ACC112 (cell line): Measurements from ENCODE around the gene NINJ1.

Experiments
- H2AFZ ChIP-seq: fragments of 200-600 bp; sonication (generic); one replicate; pipeline ENCODE4 v1.6.0; 2017; ENCODE audit warnings: antibody characterized with exemption, low read length; ENCODE audit not compliant: unreplicated experiment
- H3K27ac ChIP-seq: fragments of 200-600 bp; sonication (generic); 2 replicates; pipeline ENCODE4 v1.5.1; 2014; ENCODE audit warnings: low read depth, mild to moderate bottlenecking, antibody characterized with exemption, low read length, moderate library complexity
- H3K27me3 ChIP-seq: fragments of 200-600 bp; sonication (generic); 2 replicates; pipeline ENCODE4 v1.6.1; 2014; ENCODE audit warnings: mild to moderate bottlenecking, antibody characterized with exemption, low read length, moderate library complexity, mixed read lengths; ENCODE audit not compliant: insufficient read depth
- H3K36me3 ChIP-seq: fragments of 200-600 bp; sonication (generic); 2 replicates; pipeline ENCODE4 v1.6.1; 2016; ENCODE audit warnings: mild to moderate bottlenecking, antibody characterized with exemption, low read length, moderate library complexity, mixed read lengths; ENCODE audit not compliant: insufficient read depth
- H3K4me1 ChIP-seq: fragments of 200-600 bp; sonication (generic); one replicate; pipeline ENCODE4 v1.6.1; 2016; ENCODE audit warnings: low read length, mixed read lengths; ENCODE audit not compliant: insufficient read depth, unreplicated experiment, control insufficient read depth
- H3K4me3 ChIP-seq: fragments of 200-600 bp; sonication (generic); 2 replicates; pipeline ENCODE4 v1.5.1; 2014; ENCODE audit warnings: mild to moderate bottlenecking, low read depth, low read length
- H3K79me2 ChIP-seq: fragments of 200-600 bp; sonication (generic); one replicate; pipeline ENCODE4 v1.6.0; 2016; ENCODE audit warnings: low read length; ENCODE audit not compliant: control insufficient read depth, unreplicated experiment, insufficient read depth

Gene NINJ1

GRCh38 chr9:93092251-93092991, 41.6 kb downstream of the NINJ1 start:
- Histone ChIP-seq H2AFZ (no peak overlapping the region), H3K4me1 (peaks cover 35% of the 10 kb centered on the region), H3K36me3 (no peaks in the 10 kb centered on the region), H3K27me3 (no peaks in the 10 kb centered on the region), H3K27ac (peak overlapping the region; percentile 91), H3K4me3 (no peak overlapping the region), H3K79me2 (peaks cover 14% of the 10 kb centered on the region)

- H3K36me3 ChIP-seq, result no peaks in the 10 kb centered on the region
- no peak overlapping the region for H3K4me3 ChIP-seq
- peaks cover 6% of the 10 kb centered on the region for H3K79me2 ChIP-seq
- peak overlapping the region; percentile 91 for H3K27ac ChIP-seq
- H3K4me1 ChIP-seq, result peaks cover 30% of the 10 kb centered on the region
- H3K27me3 ChIP-seq, result no peaks in the 10 kb centered on the region
- H2AFZ ChIP-seq, result no peak overlapping the region
These were observed 42.5 kb downstream of the NINJ1 start for GRCh38 chr9:93091453-93092081.

DNA sequence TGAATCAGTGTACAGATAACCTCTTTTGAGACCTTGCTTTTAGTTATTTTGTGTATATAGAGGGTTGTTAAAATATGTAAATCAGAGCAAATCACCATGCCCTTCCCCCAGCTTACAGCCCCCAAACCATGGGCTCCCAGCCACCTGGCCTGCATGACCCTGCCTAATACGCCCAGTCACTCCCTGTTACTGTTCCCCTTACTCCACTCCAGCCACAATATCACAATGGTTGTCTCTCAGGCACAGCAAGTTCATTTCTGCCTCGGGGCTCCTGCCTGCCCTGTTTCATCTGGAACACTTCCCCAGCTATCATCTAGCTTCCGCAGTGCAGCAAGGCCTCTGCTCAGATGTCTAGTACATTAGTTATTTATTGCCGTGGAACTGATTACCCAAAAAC, 43.0 kb downstream of the NINJ1 start:
- Histone ChIP-seq H3K27ac (peak overlapping the region; percentile 91), H3K36me3 (no peaks in the 10 kb centered on the region), H2AFZ (no peak overlapping the region), H3K4me1 (peaks cover 30% of the 10 kb centered on the region), H3K79me2 (peaks cover under 1% of the 10 kb centered on the region), H3K4me3 (no peak overlapping the region), H3K27me3 (no peaks in the 10 kb centered on the region)

- H3K27me3 ChIP-seq, result no peaks in the 10 kb centered on the region
- no peaks in the 10 kb centered on the region for H3K79me2 ChIP-seq
- peaks cover 30% of the 10 kb centered on the region for H3K4me1 ChIP-seq
- no peak overlapping the region for H2AFZ ChIP-seq
- H3K4me3 ChIP-seq, result no peak overlapping the region
- no peak overlapping the region for H3K27ac ChIP-seq
- no peaks in the 10 kb centered on the region for H3K36me3 ChIP-seq
These were observed 43.9 kb downstream of the NINJ1 start for GRCh38 chr9:93090091-93090655.

DNA sequence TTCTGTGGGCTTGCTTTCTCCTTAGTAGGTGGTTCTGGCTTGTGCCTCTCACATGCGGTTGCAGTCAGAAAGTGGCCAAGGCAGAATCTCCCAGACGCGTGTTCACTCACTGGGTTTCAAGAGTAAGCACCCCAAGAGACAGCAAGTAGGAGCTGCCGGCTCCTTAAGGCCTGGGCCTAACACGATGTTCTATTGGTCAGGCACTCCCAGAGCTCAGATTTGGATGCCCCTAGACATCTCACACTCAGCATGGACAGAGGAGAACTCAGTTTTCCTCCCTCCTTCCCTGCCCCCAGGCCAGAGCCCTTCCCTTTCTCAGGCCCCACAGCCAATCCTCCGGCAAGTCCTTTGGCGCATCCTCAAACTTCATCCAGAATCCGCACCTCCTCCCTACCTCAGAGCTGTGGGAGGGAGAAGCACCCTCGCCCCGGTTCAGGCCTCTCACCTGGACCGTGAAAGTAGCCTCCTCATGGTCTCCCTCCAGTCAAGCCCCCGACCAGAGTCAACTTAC, 44.5 kb downstream of the NINJ1 start:
- Histone ChIP-seq H3K27me3 (no peaks in the 10 kb centered on the region), H3K4me1 (peaks cover 24% of the 10 kb centered on the region), H3K36me3 (no peaks in the 10 kb centered on the region), H3K27ac (no peak overlapping the region), H3K4me3 (no peak overlapping the region), H2AFZ (no peak overlapping the region), H3K79me2 (no peaks in the 10 kb centered on the region)

DNA sequence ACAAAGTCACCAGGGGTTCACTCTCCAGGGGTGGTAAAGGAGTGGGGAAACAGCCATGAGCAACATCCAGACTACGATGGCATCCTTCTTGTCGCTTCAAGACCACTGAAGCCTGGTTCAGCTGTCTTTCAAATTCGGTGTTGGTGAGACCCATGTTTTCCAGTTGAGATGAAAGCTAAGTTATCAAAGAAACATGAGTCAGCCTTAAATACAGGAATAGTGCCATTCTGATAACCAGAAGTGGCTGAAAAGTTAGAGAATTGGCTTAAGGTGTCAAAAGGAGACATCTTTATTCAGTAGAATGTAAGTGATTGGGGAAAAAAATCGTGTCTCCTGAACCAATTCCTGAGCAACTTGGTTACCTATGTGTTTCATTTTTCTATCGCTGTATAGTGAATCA, 45.0 kb downstream of the NINJ1 start:
- no peak overlapping the region for H2AFZ ChIP-seq
- H3K27me3 ChIP-seq, result no peaks in the 10 kb centered on the region
- peaks cover 24% of the 10 kb centered on the region for H3K4me1 ChIP-seq
- H3K36me3 ChIP-seq, result no peaks in the 10 kb centered on the region
- no peak overlapping the region for H3K27ac ChIP-seq
- no peaks in the 10 kb centered on the region for H3K79me2 ChIP-seq
- no peak overlapping the region for H3K4me3 ChIP-seq

- no peaks in the 10 kb centered on the region for H3K36me3 ChIP-seq
- no peak overlapping the region for H3K4me3 ChIP-seq
- H3K79me2 ChIP-seq, result no peaks in the 10 kb centered on the region
- H3K4me1 ChIP-seq, result peaks cover 21% of the 10 kb centered on the region
- H3K27ac ChIP-seq, result no peak overlapping the region
- H2AFZ ChIP-seq, result no peak overlapping the region
- no peaks in the 10 kb centered on the region for H3K27me3 ChIP-seq
These were observed 45.4 kb downstream of the NINJ1 start for GRCh38 chr9:93088656-93089015.

- no peaks in the 10 kb centered on the region for H3K27me3 ChIP-seq
- H3K79me2 ChIP-seq, result no peaks in the 10 kb centered on the region
- H3K4me3 ChIP-seq, result no peak overlapping the region
- H3K36me3 ChIP-seq, result no peaks in the 10 kb centered on the region
- no peak overlapping the region for H2AFZ ChIP-seq
- no peak overlapping the region for H3K27ac ChIP-seq
- H3K4me1 ChIP-seq, result peaks cover 16% of the 10 kb centered on the region
These were observed 45.9 kb downstream of the NINJ1 start for GRCh38 chr9:93087971-93088655.

DNA sequence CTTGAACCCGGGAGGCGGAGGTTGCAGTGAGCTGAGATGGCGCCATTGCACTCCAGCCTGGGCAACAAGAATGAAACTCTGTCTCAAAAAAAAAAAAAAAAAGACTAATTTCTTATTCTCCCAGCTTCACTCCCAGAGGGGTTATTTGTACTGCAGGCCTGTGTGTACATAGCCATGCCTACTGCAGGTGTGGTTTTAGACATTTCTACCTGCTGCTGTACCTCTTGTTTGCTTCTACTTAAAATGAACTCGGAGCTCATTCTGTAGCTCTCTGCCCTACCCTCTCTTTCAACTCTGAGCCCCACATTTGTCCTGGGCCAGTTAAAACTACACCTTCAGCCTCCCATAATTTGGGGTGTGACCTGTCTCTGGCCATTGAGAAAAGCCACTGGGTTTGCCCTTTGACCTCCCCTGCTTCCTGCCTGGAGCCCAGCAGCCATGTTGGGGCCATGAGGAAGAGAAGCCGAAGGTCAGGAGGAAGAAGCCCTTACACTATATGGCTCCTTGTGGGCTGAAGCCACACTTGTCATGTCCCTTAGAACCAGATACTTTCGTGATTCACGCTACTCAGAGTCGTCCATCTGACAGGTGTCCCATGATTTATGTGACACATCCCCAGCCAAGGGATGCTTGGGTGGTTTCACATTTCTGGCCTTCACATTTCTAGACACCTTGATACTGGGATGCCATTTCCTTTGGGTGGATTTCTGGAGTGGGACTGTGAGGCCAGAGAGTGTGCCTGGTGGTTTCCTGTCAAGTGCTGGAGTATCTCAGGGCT, 47.4 kb downstream of the NINJ1 start:
- Histone ChIP-seq H2AFZ (no peak overlapping the region), H3K4me3 (no peak overlapping the region), H3K27ac (no peak overlapping the region), H3K27me3 (no peaks in the 10 kb centered on the region), H3K36me3 (no peaks in the 10 kb centered on the region), H3K4me1 (peaks cover 1% of the 10 kb centered on the region), H3K79me2 (no peaks in the 10 kb centered on the region)

DNA sequence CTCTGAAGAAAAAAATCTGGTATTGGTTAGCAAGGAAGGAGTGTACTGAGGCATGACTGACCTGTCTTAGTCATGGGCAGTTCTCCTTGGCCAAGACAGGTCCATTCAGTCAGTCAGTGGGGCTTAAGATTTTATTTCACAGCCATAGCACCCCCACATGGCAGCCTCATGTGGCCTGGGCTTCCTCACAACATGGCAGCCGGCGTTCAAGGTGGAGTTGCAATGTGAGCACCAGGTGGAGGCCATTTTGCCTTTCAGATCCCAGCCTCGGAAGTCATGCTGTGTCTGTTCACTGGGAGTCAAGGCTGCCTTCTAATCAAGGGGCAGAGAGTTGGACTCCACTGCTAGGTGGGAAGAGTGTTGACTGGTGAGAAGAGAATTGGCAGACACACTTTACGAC, 48.4 kb downstream of the NINJ1 start:
- no peak overlapping the region for H3K4me3 ChIP-seq
- H3K4me1 ChIP-seq, result no peaks in the 10 kb centered on the region
- H3K36me3 ChIP-seq, result no peaks in the 10 kb centered on the region
- no peaks in the 10 kb centered on the region for H3K79me2 ChIP-seq
- H3K27me3 ChIP-seq, result no peaks in the 10 kb centered on the region
- H3K27ac ChIP-seq, result no peak overlapping the region
- H2AFZ ChIP-seq, result no peak overlapping the region
